PC-3 (cell line): ENCODE measurements around the gene EFR3B. TPM values are rescaled to one million over a fixed set of nuclear protein-coding genes. Genes with fewer than 3 reads are reported as not detected.
"Not testable (repeated sequence)": the region's sequence is repeated elsewhere in the genome, so short reads cannot be mapped to it uniquely, and the experiment has no call there.

Source experiments
- ATAC-seq: fragments of 200-7000 bp; cut with Tn5 transposase; 2 replicates; pipeline ENCODE4 v1.9.1; 2020; ENCODE audit warnings: mild to moderate bottlenecking, moderate library complexity
- BruUV-seq: library from RNA; stranded (reverse); fragments of 400-500 nt; replicated peaks from 2 replicates; lab custom pipeline; 2021; lab: Mats Ljungman, UMichigan
- CTCF ChIA-PET: fragments of 300-600 bp; sonication (Branson Sonifier 250); formaldehyde crosslinking; loops from one replicate; lab custom pipeline; 2022; ENCODE audit warnings: antibody characterized with exemption; lab: Charles Lee
- POLR2A ChIA-PET: fragments of 300-600 bp; sonication (Branson Sonifier 250); formaldehyde crosslinking; loops from one replicate; lab custom pipeline; 2022; ENCODE audit warnings: antibody characterized with exemption; ENCODE audit not compliant: unreplicated experiment; lab: Charles Lee
- DNase-seq: peaks from one replicate; pipeline ENCODE4 v3.0.0-alpha.2; 2015
- H2AFZ ChIP-seq: fragments of 300-600 bp; sonication (generic); 2 replicates; pipeline ENCODE4 v1.6.0; 2016; ENCODE audit warnings: antibody characterized with exemption, low read length
- H3F3A ChIP-seq: fragments of 300-600 bp; sonication (generic); one replicate; pipeline ENCODE4 v1.6.0; 2017; ENCODE audit warnings: antibody characterized with exemption, low read length, control low read depth, mild to moderate bottlenecking; ENCODE audit not compliant: unreplicated experiment
- H3K27ac ChIP-seq: fragments of 300-600 bp; sonication (generic); 2 replicates; pipeline ENCODE4 v1.5.1; 2016; ENCODE audit warnings: mild to moderate bottlenecking, low read length
- H3K27me3 ChIP-seq: fragments of 300-600 bp; sonication (generic); 2 replicates; pipeline ENCODE4 v1.6.1; 2016; ENCODE audit warnings: low read length, mixed read lengths
- H3K36me3 ChIP-seq: fragments of 300-600 bp; sonication (generic); 2 replicates; pipeline ENCODE4 v1.6.1; 2016; ENCODE audit warnings: low read depth, mixed run types, low read length, mixed read lengths
- H3K4me1 ChIP-seq: fragments of 300-600 bp; sonication (generic); 2 replicates; pipeline ENCODE4 v1.5.1; 2016; ENCODE audit warnings: low read length; ENCODE audit not compliant: insufficient read depth
- H3K4me2 ChIP-seq: fragments of 300-600 bp; sonication (generic); 2 replicates; pipeline ENCODE4 v1.6.0; 2016; ENCODE audit warnings: low read length
- H3K4me3 ChIP-seq: fragments of 300-600 bp; sonication (generic); 2 replicates; pipeline ENCODE4 v1.5.1; 2016; ENCODE audit warnings: mild to moderate bottlenecking, low read length, mixed read lengths
- H3K79me2 ChIP-seq: fragments of 300-600 bp; sonication (generic); 2 replicates; pipeline ENCODE4 v1.6.1; 2017; ENCODE audit warnings: low read length, mixed read lengths
- H3K9ac ChIP-seq: fragments of 300-600 bp; sonication (generic); 2 replicates; pipeline ENCODE4 v1.6.0; 2016; ENCODE audit warnings: mild to moderate bottlenecking, low read length
- H3K9me2 ChIP-seq: fragments of 300-600 bp; sonication (generic); replicated peaks from 2 replicates; pipeline ENCODE4 v1.6.1; 2016; ENCODE audit warnings: mixed run types, low read length, mixed read lengths
- H3K9me3 ChIP-seq: fragments of 300-600 bp; sonication (generic); 2 replicates; pipeline ENCODE4 v1.6.1; 2016; ENCODE audit warnings: low read length, mixed read lengths
- H4K20me1 ChIP-seq: fragments of 300-600 bp; sonication (generic); 2 replicates; pipeline ENCODE4 v1.6.1; 2016; ENCODE audit warnings: low read length, mixed read lengths
- CTCF ChIP-seq: fragments of 300-600 bp; sonication (generic); conservative IDR thresholded peaks from 2 replicates; pipeline ENCODE4 v1.5.1; 2017; ENCODE audit warnings: antibody characterized with exemption, low read depth, mild to moderate bottlenecking, low read length
- EZH2 ChIP-seq: fragments of 300-600 bp; sonication (generic); IDR thresholded peaks from one replicate; pipeline ENCODE4 v1.6.1; 2017; ENCODE audit warnings: antibody characterized with exemption, mild to moderate bottlenecking, low read length; ENCODE audit not compliant: unreplicated experiment
- EZH2phosphoT487 ChIP-seq: fragments of 300-600 bp; sonication (generic); IDR thresholded peaks from 2 replicates; pipeline ENCODE4 v1.6.1; 2018; ENCODE audit warnings: mild to moderate bottlenecking, antibody characterized with exemption, low read length, borderline replicate concordance
- intact Hi-C: fragments of 100-400 bp; cut with micrococcal nuclease; formaldehyde crosslinking; loops from 2 replicates; pipeline ENCODE4 v1.9.0; 2023
- total RNA-seq: library from RNA; depleted of rRNA; stranded (reverse); fragments of >200 nt; gene quantifications from 2 replicates; pipeline ENCODE4 v1.2.3, GENCODE V29; 2014

EFR3B gene
- total RNA-seq, 1 experiment from 2014 or later: 4.6 TPM

- POLR2A ChIA-PET: no interaction called here
- ATAC-seq: peak; percentile 48; the same call in 1 of the 2 replicates
- H3K4me2 ChIP-seq: no peak overlapping the region
These were observed 31.9 kb upstream of the EFR3B start for GRCh38 chr2:25009954-25010353.

GRCh38 chr2:25011342-25011741, 30.5 kb upstream of the EFR3B start:
- H3K4me1 ChIP-seq, POLR2A ChIA-PET, H3K9me2 ChIP-seq, H3K9ac ChIP-seq, H4K20me1 ChIP-seq, intact Hi-C loops, H3K36me3 ChIP-seq, H2AFZ ChIP-seq, H3K9me3 ChIP-seq, H3K27ac ChIP-seq, H3K4me2 ChIP-seq, DNase-seq, H3K79me2 ChIP-seq, BruUV-seq, H3K4me3 ChIP-seq, H3K27me3 ChIP-seq, ATAC-seq, CTCF ChIA-PET, H3F3A ChIP-seq: not testable (repeated sequence)

More at GRCh38 chr2:25009954-25010353, 31.9 kb upstream of the EFR3B start:
- BruUV-seq: no TSS peak
- H3K4me1 ChIP-seq: no peaks in the 10 kb centered on the region
- no peaks in the 10 kb centered on the region for H3K79me2 ChIP-seq
- no peaks in the 10 kb centered on the region for H3K36me3 ChIP-seq
- H4K20me1 ChIP-seq: no peaks in the 10 kb centered on the region
- no peak overlapping the region for H3K4me3 ChIP-seq
- TF ChIP-seq CTCF (no peak), EZH2 (no peak), EZH2phosphoT487 (no peak)
- H3K9me3 ChIP-seq: no peaks in the 10 kb centered on the region
- H2AFZ ChIP-seq: no peak overlapping the region
- no peak overlapping the region for H3K9ac ChIP-seq
- no peak overlapping the region for H3K27ac ChIP-seq
- intact Hi-C loops: no loop called here
- DNase-seq: no peak
- no peaks in the 10 kb centered on the region for H3K9me2 ChIP-seq
- H3F3A ChIP-seq: no peaks in the 10 kb centered on the region
- no peaks in the 10 kb centered on the region for H3K27me3 ChIP-seq
- CTCF ChIA-PET: no interaction called here

GRCh38 chr2:25014631-25015030, 27.2 kb upstream of the EFR3B start:
- TF ChIP-seq EZH2phosphoT487 (no peak), CTCF (no peak), EZH2 (no peak)
- no peak overlapping the region for H3K4me2 ChIP-seq
- no peaks in the 10 kb centered on the region for H4K20me1 ChIP-seq
- H3K4me1 ChIP-seq: no peaks in the 10 kb centered on the region
- no peaks in the 10 kb centered on the region for H3K9me3 ChIP-seq
- no TSS peak for BruUV-seq
- no peaks in the 10 kb centered on the region for H3K27me3 ChIP-seq
- CTCF ChIA-PET: no interaction called here
- DNase-seq (no peak), ATAC-seq (no peak)
- no peak overlapping the region for H2AFZ ChIP-seq
- no peaks in the 10 kb centered on the region for H3F3A ChIP-seq
- H3K4me3 ChIP-seq: no peak overlapping the region
- H3K27ac ChIP-seq: no peak overlapping the region
- H3K36me3 ChIP-seq: no peaks in the 10 kb centered on the region
- no peaks in the 10 kb centered on the region for H3K79me2 ChIP-seq
- no peaks in the 10 kb centered on the region for H3K9me2 ChIP-seq
- intact Hi-C loops: no loop called here
- POLR2A ChIA-PET: no interaction called here
- H3K9ac ChIP-seq: no peak overlapping the region
